ENCODE data around the gene DSCAM. TPM values are rescaled to one million over a fixed set of nuclear protein-coding genes. Genes with fewer than 3 reads are reported as not detected.

Gene DSCAM
- total and polyA plus RNA-seq, 2 donors (not counting 1 experiment from before 2014, with no cell fraction given): not detected

DNA sequence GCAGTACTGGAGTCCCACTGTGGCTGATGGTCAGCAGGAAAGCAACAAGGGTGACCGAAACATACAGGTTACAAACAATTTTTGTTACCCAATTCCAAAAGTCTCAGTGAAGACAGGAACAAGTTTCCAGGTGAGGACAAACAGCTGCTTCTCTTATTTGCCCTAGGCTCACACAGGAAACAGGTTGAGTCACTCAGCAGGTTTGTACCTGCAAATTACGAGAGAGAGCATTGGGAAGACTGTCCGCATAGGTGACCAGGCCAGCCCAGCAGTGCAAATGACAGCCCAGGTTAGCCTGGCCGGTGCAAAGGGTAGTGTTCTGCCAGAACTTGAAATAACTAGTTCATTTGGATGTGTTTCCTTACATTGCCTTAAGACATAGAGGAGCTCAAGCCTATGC, 40.0 kb upstream of the DSCAM start:
- WGBS (ENCODE audit: insufficient coverage): 74% methylated on average over 3 of the region's 4 CpGs
- CTCF ChIA-PET: no interaction called here

DNA sequence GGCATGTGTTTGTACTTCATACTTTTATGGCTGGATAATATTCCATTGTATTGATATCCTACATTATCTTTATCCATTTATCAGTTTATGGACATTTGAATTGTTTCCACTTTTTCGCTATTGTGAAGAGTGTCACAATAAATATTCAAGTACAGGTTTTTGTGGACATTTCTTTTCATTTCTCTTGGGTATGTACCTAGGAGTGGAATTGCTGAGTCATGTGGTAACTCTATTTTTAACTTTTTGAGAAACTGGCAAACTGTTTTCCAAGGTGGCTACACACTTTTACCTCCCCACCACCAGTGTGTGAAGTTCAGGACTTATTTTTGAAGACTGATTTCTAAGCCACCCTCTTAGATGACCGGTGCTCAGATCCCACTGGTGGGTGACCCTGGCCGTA, 39.0 kb upstream of the DSCAM start:
- no peak overlapping the region for H2AFZ ChIP-seq (ENCODE audit: insufficient read depth, low read depth, low read length, poor library complexity, severe bottlenecking)
- no peaks in the 10 kb centered on the region for H3K4me1 ChIP-seq (ENCODE audit: control insufficient read depth in 2 of 2, insufficient read depth in 2 of 2, low read length in 2 of 2)
- peaks cover 2% of the 10 kb centered on the region for H3K9me3 Mint-ChIP-seq (ENCODE audit: insufficient read depth)
- no peak overlapping the region for H3K4me3 ChIP-seq (ENCODE audit: control extremely low read depth in 1 of 5, extremely low read depth in 1 of 5, insufficient read depth in 1 of 5, low read depth in 2 of 5, low read length in 4 of 5)
- H3K4me2 ChIP-seq (replicated peaks; ENCODE audit: low read depth, low read length, poor library complexity, severe bottlenecking): no peak overlapping the region
- no peak overlapping the region for H3K4me3 Mint-ChIP-seq
- DNase-seq: no peak
- WGBS (ENCODE audit: insufficient coverage): 100% methylated on average over 1 of the region's 3 CpGs
- no peaks in the 10 kb centered on the region for H3K4me1 Mint-ChIP-seq
- H3K9me3 ChIP-seq (ENCODE audit: control extremely low read depth in 1 of 3, control insufficient read depth in 2 of 3, insufficient read depth in 1 of 3, low read length in 2 of 3): peaks cover 0 to 11% (median 0%) of the 10 kb centered on the region in 3 donors
- no peaks in the 10 kb centered on the region for H3K36me3 ChIP-seq (replicated peaks in 1 of 2; ENCODE audit: control extremely low read depth in 1 of 2, control insufficient read depth in 1 of 2, extremely low read depth in 1 of 2, insufficient read depth in 2 of 2, low read length in 1 of 2)
- H3K27me3 ChIP-seq (replicated peaks in 1 of 4; ENCODE audit: control extremely low read depth in 1 of 4, control insufficient read depth in 3 of 4, insufficient read depth in 4 of 4, low read length in 3 of 4): no peaks in the 10 kb centered on the region
- no peak overlapping the region for H3K9ac ChIP-seq (ENCODE audit: low read length)
- intact Hi-C loops (cut with micrococcal nuclease): no loop called here
- CTCF ChIA-PET: no interaction called here
- H3K79me2 ChIP-seq (ENCODE audit: control insufficient read depth, insufficient read depth, low read length): no peaks in the 10 kb centered on the region
- no peak for ATAC-seq (ENCODE audit: low read depth)
- no peaks in the 10 kb centered on the region for H3K27me3 Mint-ChIP-seq
- no peaks in the 10 kb centered on the region for H4K20me1 ChIP-seq (ENCODE audit: control insufficient read depth, insufficient read depth, low read length, poor library complexity, severe bottlenecking)
- no peak for TF ChIP-seq EZH2 (IDR thresholded peaks at IDR 0.05; ENCODE audit: borderline replicate concordance, insufficient read depth, low read depth, low read length, poor library complexity, severe bottlenecking)
- TF ChIP-seq, protein P1, sequence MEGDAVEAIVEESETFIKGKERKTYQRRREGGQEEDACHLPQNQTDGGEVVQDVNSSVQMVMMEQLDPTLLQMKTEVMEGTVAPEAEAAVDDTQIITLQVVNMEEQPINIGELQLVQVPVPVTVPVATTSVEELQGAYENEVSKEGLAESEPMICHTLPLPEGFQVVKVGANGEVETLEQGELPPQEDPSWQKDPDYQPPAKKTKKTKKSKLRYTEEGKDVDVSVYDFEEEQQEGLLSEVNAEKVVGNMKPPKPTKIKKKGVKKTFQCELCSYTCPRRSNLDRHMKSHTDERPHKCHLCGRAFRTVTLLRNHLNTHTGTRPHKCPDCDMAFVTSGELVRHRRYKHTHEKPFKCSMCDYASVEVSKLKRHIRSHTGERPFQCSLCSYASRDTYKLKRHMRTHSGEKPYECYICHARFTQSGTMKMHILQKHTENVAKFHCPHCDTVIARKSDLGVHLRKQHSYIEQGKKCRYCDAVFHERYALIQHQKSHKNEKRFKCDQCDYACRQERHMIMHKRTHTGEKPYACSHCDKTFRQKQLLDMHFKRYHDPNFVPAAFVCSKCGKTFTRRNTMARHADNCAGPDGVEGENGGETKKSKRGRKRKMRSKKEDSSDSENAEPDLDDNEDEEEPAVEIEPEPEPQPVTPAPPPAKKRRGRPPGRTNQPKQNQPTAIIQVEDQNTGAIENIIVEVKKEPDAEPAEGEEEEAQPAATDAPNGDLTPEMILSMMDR (IDR thresholded peaks at IDR 0.05): no peak
- POLR2A ChIA-PET: no interaction called here
- no peak overlapping the region for H3K27ac ChIP-seq (ENCODE audit: low read length in 2 of 2)
- no peak overlapping the region for H3K27ac Mint-ChIP-seq

More for the DNA sequence above, 40.0 kb upstream of the DSCAM start:
- H3K4me1 ChIP-seq (ENCODE audit: control insufficient read depth in 2 of 2, insufficient read depth in 2 of 2, low read length in 2 of 2): no peaks in the 10 kb centered on the region
- no peak overlapping the region for H3K4me2 ChIP-seq (replicated peaks; ENCODE audit: low read depth, low read length, poor library complexity, severe bottlenecking)
- no peak for ATAC-seq (ENCODE audit: low read depth)
- no peaks in the 10 kb centered on the region for H4K20me1 ChIP-seq (ENCODE audit: control insufficient read depth, insufficient read depth, low read length, poor library complexity, severe bottlenecking)
- H3K4me3 ChIP-seq (ENCODE audit: control extremely low read depth in 1 of 5, extremely low read depth in 1 of 5, insufficient read depth in 1 of 5, low read depth in 2 of 5, low read length in 4 of 5): no peak overlapping the region
- no peak overlapping the region for H2AFZ ChIP-seq (ENCODE audit: insufficient read depth, low read depth, low read length, poor library complexity, severe bottlenecking)
- DNase-seq: no peak
- H3K27me3 ChIP-seq (replicated peaks in 1 of 4; ENCODE audit: control extremely low read depth in 1 of 4, control insufficient read depth in 3 of 4, insufficient read depth in 4 of 4, low read length in 3 of 4): no peaks in the 10 kb centered on the region
- no peak for TF ChIP-seq EZH2 (IDR thresholded peaks at IDR 0.05; ENCODE audit: borderline replicate concordance, insufficient read depth, low read depth, low read length, poor library complexity, severe bottlenecking)
- TF ChIP-seq, protein P1 (IDR thresholded peaks at IDR 0.05): no peak
- peaks cover 0 to 8% (median 0%) of the 10 kb centered on the region in 3 donors for H3K9me3 ChIP-seq (ENCODE audit: control extremely low read depth in 1 of 3, control insufficient read depth in 2 of 3, insufficient read depth in 1 of 3, low read length in 2 of 3)
- no peaks in the 10 kb centered on the region for H3K36me3 ChIP-seq (replicated peaks in 1 of 2; ENCODE audit: control extremely low read depth in 1 of 2, control insufficient read depth in 1 of 2, extremely low read depth in 1 of 2, insufficient read depth in 2 of 2, low read length in 1 of 2)
- H3K27ac ChIP-seq (ENCODE audit: low read length in 2 of 2): no peak overlapping the region
- POLR2A ChIA-PET: no interaction called here
- no peaks in the 10 kb centered on the region for H3K4me1 Mint-ChIP-seq
- no peak overlapping the region for H3K4me3 Mint-ChIP-seq
- no peaks in the 10 kb centered on the region for H3K79me2 ChIP-seq (ENCODE audit: control insufficient read depth, insufficient read depth, low read length)
- no peak overlapping the region for H3K27ac Mint-ChIP-seq
- no peaks in the 10 kb centered on the region for H3K9me3 Mint-ChIP-seq (ENCODE audit: insufficient read depth)
- H3K27me3 Mint-ChIP-seq: no peaks in the 10 kb centered on the region
- no peak overlapping the region for H3K9ac ChIP-seq (ENCODE audit: low read length)
- intact Hi-C loops (cut with micrococcal nuclease): no loop called here
